Measurements from ENCODE around the gene DTHD1.

DNA sequence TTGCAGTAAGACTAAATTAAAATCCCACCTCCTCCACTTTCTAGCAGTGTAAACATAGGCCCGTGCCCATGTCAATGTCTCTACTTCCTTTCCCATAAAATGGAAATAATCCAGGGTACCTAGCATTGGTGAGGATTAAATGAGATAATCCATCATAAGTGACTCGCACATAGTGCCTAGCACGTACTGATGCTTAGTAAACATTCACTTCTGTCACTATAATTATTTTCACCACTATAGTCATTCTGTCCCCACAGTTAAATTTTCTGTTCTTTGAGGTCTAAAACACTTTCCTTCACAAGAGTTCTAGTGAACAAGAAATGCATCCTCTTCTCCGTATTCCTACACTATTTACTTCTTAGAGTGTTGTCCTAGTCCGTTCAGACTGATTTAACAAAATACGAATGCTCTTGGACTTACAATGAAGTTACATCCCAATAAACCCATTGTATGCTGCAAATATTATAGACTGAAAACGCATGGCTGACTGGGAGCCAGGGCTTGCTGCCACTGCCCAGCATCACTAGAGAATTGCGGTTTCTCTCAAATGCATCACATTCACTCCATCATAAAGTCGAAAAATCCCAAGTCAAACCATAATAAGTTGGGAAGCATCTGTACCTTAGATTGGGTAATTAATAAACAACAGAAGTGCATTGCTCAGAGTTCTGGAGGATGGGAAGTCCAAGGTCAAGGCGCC lies 47.7 kb upstream of the DTHD1 start:
- TF ChIP-seq, protein P1, sequence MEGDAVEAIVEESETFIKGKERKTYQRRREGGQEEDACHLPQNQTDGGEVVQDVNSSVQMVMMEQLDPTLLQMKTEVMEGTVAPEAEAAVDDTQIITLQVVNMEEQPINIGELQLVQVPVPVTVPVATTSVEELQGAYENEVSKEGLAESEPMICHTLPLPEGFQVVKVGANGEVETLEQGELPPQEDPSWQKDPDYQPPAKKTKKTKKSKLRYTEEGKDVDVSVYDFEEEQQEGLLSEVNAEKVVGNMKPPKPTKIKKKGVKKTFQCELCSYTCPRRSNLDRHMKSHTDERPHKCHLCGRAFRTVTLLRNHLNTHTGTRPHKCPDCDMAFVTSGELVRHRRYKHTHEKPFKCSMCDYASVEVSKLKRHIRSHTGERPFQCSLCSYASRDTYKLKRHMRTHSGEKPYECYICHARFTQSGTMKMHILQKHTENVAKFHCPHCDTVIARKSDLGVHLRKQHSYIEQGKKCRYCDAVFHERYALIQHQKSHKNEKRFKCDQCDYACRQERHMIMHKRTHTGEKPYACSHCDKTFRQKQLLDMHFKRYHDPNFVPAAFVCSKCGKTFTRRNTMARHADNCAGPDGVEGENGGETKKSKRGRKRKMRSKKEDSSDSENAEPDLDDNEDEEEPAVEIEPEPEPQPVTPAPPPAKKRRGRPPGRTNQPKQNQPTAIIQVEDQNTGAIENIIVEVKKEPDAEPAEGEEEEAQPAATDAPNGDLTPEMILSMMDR (IDR thresholded peaks at IDR 0.05; ENCODE audit: borderline replicate concordance, extremely low read depth, low read length, poor library complexity, severe bottlenecking) = no peak
- no peak for TF ChIP-seq EZH2 (IDR thresholded peaks at IDR 0.05; ENCODE audit: borderline replicate concordance, low read depth, low read length, severe bottlenecking)
